ENCODE results near the gene NEIL1. TPM values are rescaled to one million over a fixed set of nuclear protein-coding genes. Genes with fewer than 3 reads are reported as not detected.
A peak's percentile ranks its signal among the peaks of the same experiment; 100 is the strongest.
"Not testable (repeated sequence)": the region's sequence is repeated elsewhere in the genome, so short reads cannot be mapped to it uniquely, and the experiment has no call there.

NEIL1 gene
- total RNA-seq, 1 experiment from 2014 or later: 24.8 TPM

GRCh38 chr15:75342221-75342620 is 4.6 kb upstream of the NEIL1 start (continued):
- TF ChIP-seq ATF1 (CRISPR knock-in tag; IDR thresholded peaks at IDR 0.05) (no peak), PRDM15 (CRISPR knock-in tag; IDR thresholded peaks at IDR 0.05) (no peak), E2F5 (CRISPR knock-in tag; IDR thresholded peaks at IDR 0.05) (no peak), ATF3 (CRISPR knock-in tag; conservative IDR thresholded peaks at IDR 0.05) (no peak), ZNF263 (CRISPR knock-in tag; IDR thresholded peaks at IDR 0.05; ENCODE audit: low read depth) (no peak), ELF4 (CRISPR knock-in tag; IDR thresholded peaks at IDR 0.05; ENCODE audit: low read depth) (no peak)

- ChIA-PET POLR2A (interaction anchor here (0.6 kb wide), 1 partner anchor 37 kb away, joined by 3 read pairs; no protein-coding TSS in a partner anchor), CTCF (interaction anchor here (2.1 kb wide), 1 partner anchor 24 kb away, joined by 7 read pairs; the partner anchor contains the start of gene MAN2C1)
- Mint-ChIP-seq H3K27ac (peak overlapping the region; percentile 30; the same call in 1 of the 2 replicates), H3K27me3 (ENCODE audit: low read depth) (peaks cover 24% of the 10 kb centered on the region)
- H3K4me1 Mint-ChIP-seq; H3K36me3 Mint-ChIP-seq; DNase-seq (ENCODE audit: low spot score); H3K4me3 Mint-ChIP-seq; ATAC-seq; H3K9me3 Mint-ChIP-seq: not testable (repeated sequence)
Observed at GRCh38 chr15:75343953-75344352, 2.9 kb upstream of the NEIL1 start.

- Mint-ChIP-seq H3K36me3 (no peaks in the 10 kb centered on the region), H3K27me3 (ENCODE audit: low read depth) (peaks cover 35% of the 10 kb centered on the region), H3K4me3 (peak overlapping the region; percentile 84), H3K27ac (no peak overlapping the region), H3K4me1 (peaks cover 9% of the 10 kb centered on the region), H3K9me3 (no peaks in the 10 kb centered on the region)
- CTCF ChIA-PET: interaction anchor here (2.0 to 3.9 kb wide), 2 partner anchors 21 to 39 kb away, joined by 7 to 25 read pairs; partner anchors contain the start of gene MAN2C1
- ATAC-seq: peak; percentile 41
- DNase-seq (ENCODE audit: low spot score): peak; percentile 74
- POLR2A ChIA-PET: interaction anchor here (0.6 to 3.1 kb wide), 2 partner anchors 21 to 186 kb away, joined by 5 to 14 read pairs; partner anchors contain the start of gene MAN2C1
- TF ChIP-seq NR3C1 (CRISPR knock-in tag; conservative IDR thresholded peaks at IDR 0.05; ENCODE audit: low read depth): no peak
- peak; percentile 97 for TF ChIP-seq SP1 (CRISPR knock-in tag; conservative IDR thresholded peaks at IDR 0.05)
- TF ChIP-seq E2F5 (CRISPR knock-in tag; IDR thresholded peaks at IDR 0.05): 0 out of 2 replicates have a peak, but pooled peaks have one; percentile 38
- TF ChIP-seq PRDM15 (CRISPR knock-in tag; IDR thresholded peaks at IDR 0.05): peak; percentile 45; the same call in 1 of the 2 replicates
- peak; percentile 79 for TF ChIP-seq ZNF263 (CRISPR knock-in tag; IDR thresholded peaks at IDR 0.05; ENCODE audit: low read depth)
- no peak for TF ChIP-seq ZNF532 (CRISPR knock-in tag; IDR thresholded peaks at IDR 0.05; ENCODE audit: borderline replicate concordance)
- no peak for TF ChIP-seq TP53 (CRISPR knock-in tag; IDR thresholded peaks at IDR 0.05)
- TF ChIP-seq CREM (CRISPR knock-in tag; IDR thresholded peaks at IDR 0.05): no peak; the same call in 1 of the 2 replicates
- TF ChIP-seq FOXK1 (CRISPR knock-in tag; IDR thresholded peaks at IDR 0.05): no peak
- 0 out of 2 replicates have a peak, but pooled peaks have one; percentile 39 for TF ChIP-seq ZBTB43 (CRISPR knock-in tag; IDR thresholded peaks at IDR 0.05)
Observed at GRCh38 chr15:75347222-75348033, 589 bp downstream of the NEIL1 start.
